ENCODE measurements around the gene PPA2.

The PPA2 gene

DNA sequence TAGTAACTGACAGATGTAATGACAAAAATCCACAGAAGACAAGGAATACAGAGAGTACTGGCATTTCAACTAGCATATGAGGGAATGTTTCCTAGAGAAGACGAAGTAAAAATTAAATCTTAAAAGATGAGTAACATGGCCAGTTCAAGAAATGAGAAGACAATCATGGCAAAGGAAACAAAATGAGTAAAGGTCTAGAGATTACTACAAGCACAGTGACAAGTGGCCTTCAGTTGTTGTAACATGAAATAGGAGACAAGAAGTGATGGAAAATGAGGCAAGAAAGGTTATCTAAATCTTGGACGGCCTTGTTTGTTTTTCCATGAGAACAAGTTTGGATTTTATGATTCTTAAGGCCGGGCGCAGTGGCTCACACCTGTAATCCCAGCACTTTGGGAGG, 81.0 kb downstream of the PPA2 start:
- DNase-seq (ENCODE audit: low read depth in 2 of 2), result no peak

DNA sequence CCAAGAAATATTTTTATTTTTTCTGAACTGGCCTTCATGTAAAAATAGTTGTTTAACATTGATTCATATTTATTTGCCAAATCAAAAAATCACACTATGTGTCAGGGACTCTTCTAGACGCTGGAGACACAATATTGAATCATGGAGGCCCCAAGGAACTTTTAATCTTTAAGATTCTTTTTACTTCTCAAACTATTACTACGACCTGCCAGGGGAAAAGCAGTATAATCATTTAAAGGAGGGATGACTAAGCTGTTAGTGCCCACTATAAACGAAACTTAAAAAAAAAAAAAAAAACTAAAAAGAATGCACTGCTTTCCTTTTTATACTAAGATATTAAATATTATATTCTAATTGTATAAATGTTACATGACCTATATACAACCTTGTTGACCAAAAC, 84.7 kb downstream of the PPA2 start:
- DNase-seq (ENCODE audit: low read depth in 2 of 2), result no peak

DNA sequence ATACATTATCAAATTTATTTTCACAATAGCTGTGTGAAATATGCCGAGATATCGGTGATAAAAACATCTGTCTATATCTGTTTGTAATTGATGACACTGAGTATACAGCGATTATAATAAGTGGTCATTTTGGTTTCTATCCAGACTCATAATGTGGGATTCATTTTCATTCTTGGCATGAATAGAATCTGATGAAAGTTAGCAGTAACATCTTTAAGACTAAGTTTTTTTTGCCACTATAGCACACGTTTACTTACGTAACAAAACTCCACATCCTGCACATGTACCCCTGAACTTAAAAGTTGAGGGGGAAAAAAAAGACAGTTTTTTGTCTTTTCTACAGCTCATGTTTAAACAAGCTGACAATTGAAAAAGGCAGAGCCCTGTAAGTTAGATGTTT, 86.4 kb downstream of the PPA2 start:
- DNase-seq (ENCODE audit: low read depth in 2 of 2), result no peak

GRCh38 chr4:105386012-105386411, 87.8 kb downstream of the PPA2 start:
- no peak for DNase-seq (ENCODE audit: low read depth in 2 of 2)

GRCh38 chr4:105374071-105374470, 99.8 kb downstream of the PPA2 start:
- DNase-seq (ENCODE audit: low read depth in 2 of 2), result no peak

DNA sequence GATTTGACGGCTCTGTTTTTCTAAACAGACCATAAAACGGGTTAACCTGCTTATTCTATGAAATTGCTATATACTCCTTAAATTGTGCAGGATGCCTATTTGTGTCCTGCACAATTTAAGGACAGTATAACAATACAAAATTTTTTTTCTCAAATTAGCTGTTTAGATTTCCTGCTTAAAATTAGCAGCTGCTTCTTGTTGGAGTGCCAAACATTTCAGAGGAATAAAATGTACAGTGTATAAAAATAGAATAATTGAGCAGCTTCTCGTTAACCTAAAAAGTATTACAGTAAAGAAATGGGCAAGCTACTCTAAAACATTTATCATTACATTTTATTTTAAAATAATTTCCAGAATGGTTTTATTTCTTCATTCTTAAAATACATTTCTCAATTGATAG, 100.5 kb downstream of the PPA2 start:
- no peak for DNase-seq (ENCODE audit: low read depth in 2 of 2)

- no peak for DNase-seq (ENCODE audit: low read depth in 2 of 2)
Measured at GRCh38 chr4:105369988-105370387, 103.9 kb downstream of the PPA2 start.

DNA sequence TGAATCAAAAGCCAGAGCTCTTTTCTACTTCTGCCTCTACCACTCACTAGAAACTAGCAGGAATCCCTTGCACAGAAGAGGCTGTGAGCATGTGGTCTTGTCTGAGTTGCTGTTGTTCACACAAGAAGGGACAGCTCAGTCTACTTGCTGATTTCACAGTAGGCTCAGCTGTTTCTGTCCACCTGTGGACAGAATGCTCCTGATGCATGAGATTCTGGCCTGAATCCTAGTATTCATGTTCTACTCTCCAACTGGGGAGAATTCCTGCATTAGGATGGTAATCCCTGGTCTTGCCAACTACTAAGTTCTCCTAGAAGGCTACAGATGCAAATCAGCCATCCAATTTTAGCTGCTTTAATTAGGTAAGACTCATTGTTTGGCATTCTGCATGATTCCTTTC, 112.8 kb downstream of the PPA2 start:
- no peak for DNase-seq (ENCODE audit: low read depth in 2 of 2)

- DNase-seq (ENCODE audit: low read depth in 2 of 2), result no peak
Measured at GRCh38 chr4:105357258-105357980, 116.4 kb downstream of the PPA2 start.

GRCh38 chr4:105356194-105356593, 117.7 kb downstream of the PPA2 start:
- DNase-seq (ENCODE audit: low read depth in 2 of 2), result no peak

- DNase-seq (ENCODE audit: low read depth in 2 of 2), result no peak
Measured at GRCh38 chr4:105352826-105353225, 121.0 kb downstream of the PPA2 start.

GRCh38 chr4:105351861-105352260, 122.0 kb downstream of the PPA2 start:
- DNase-seq (ENCODE audit: low read depth in 2 of 2), result no peak

DNA sequence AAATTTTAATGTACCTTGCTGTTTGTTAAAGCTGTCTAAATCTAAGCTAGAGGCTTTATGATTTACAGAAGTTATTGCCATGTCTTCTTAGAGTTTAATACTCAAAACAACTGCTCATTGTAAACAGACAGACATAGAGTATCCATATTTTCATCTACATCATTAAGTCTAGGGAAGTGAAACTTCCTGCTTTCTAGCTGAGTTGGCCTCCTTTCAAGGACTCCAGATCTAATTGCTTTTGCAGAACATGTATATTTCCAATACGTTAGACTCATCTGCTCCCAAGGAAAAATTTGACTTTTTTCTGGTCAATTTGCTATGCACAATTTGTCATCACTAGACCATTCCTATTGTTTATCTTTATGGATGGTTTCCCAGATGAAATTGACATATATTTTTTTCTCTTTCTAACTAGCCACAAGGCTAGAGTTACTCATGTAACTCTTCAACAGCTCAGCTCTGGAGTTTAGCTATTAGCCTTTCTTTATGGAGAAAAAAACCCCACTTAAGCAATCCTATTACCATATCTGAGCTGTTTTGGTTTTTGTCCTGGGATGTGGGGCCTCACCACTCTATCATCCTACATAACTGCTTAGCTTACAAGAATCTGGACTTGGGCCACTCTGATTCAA, 122.9 kb downstream of the PPA2 start:
- no peak for DNase-seq (ENCODE audit: low read depth in 2 of 2)

GRCh38 chr4:105348719-105349118, 125.1 kb downstream of the PPA2 start:
- no peak for DNase-seq (ENCODE audit: low read depth in 2 of 2)

- no peak for DNase-seq (ENCODE audit: low read depth in 2 of 2)
Measured at GRCh38 chr4:105346869-105347268, 127.0 kb downstream of the PPA2 start.

DNA sequence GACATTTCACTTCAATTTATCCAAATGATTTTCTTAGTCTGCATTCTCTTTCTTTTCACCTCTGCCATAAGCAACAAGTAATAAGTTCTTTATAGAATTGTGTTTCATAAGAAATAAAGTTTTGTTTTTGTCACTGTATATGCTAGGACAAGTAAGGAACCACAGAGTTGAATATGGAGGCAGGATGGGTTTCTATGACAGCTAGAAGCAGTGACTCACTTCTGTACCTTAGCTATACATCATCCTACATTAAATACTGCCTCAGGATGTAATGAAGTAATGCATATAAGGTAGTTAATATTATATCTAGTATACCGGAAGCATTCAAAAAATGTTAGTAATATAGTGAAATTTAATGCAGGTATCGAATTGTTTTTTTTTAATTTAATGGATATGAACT, 128.0 kb downstream of the PPA2 start:
- DNase-seq (ENCODE audit: low read depth in 2 of 2), result no peak

- no peak for DNase-seq (ENCODE audit: low read depth in 2 of 2)
Measured at GRCh38 chr4:105345358-105345757, 128.5 kb downstream of the PPA2 start.

DNA sequence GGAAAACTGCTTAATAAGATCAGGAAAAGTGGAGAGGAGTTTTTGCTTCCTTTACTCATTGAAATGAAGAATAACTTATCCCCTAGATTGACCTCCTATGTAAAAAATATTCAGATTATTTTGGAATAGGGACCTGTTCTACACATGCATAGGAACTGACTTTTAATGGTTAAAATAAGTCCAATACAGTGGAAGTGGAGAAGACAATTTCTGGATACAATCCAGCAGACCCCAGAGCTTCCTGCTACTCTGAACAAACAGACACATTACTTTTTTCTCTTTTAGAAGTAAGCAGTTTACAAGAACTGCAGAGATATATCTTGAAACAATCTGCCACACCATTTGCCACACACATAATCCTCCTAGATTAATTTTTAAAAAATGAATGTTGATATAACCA, 129.7 kb downstream of the PPA2 start:
- DNase-seq (ENCODE audit: low read depth in 2 of 2), result no peak

GRCh38 chr4:105343146-105343931, 130.5 kb downstream of the PPA2 start:
- DNase-seq (ENCODE audit: low read depth in 2 of 2), result no peak

- DNase-seq (ENCODE audit: low read depth in 2 of 2), result no peak
Measured at GRCh38 chr4:105329081-105329480, 144.8 kb downstream of the PPA2 start.

DNA sequence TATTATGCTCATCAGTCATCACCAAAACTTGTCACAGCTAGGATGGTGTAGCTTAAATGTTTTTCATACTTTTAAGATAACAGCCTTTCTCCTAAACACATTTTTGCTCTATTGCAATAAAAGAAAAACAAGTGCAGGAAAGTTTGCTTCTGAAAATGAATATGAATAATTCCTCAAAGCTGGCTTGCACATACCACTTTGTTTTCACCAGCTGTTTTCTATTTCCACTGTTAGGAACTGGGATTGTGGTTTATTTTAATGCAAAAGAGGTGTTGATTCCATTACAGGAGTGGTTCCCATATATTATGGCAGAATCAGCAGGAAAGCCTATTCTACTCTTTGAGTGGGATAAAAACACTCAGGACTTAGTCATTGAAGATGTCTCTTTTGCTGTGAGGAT, 145.9 kb downstream of the PPA2 start:
- DNase-seq (ENCODE audit: low read depth in 2 of 2), result no peak

DNA sequence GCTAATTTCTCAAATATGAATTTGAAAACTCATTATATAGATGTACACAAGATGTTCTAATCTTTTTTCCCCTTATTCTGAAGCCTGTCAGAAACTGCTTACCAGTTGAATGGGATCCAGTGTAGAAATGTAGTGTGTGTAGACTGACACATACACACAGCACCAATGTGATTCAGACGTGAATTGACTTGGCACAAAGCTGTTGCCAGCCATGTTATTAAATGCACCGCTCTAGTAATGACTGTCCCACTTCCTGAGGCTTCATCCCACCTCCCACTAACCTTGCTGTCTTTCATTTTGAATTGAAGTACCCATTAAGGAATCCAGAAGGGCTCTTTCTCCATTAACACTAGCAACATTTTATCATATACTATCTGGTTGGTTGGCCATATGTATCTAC, 146.6 kb downstream of the PPA2 start:
- no peak for DNase-seq (ENCODE audit: low read depth in 2 of 2)

Data from stimulated activated CD4-positive, alpha-beta T cell treated with anti-CD3 and anti-CD28 coated beads, Interleukin-12 subunit alpha, Interleukin-12 subunit beta, amount 100 ng/mL, for 24 hours (primary cell).